ELF-1 (cell line): ENCODE measurements around the gene DNAJB8.

Experiments
- DNase-seq: peaks from one replicate; pipeline ENCODE4 v3.0.0-alpha.2; 2016; ENCODE audit warnings: low read depth, low spot score

DNAJB8 gene

DNA sequence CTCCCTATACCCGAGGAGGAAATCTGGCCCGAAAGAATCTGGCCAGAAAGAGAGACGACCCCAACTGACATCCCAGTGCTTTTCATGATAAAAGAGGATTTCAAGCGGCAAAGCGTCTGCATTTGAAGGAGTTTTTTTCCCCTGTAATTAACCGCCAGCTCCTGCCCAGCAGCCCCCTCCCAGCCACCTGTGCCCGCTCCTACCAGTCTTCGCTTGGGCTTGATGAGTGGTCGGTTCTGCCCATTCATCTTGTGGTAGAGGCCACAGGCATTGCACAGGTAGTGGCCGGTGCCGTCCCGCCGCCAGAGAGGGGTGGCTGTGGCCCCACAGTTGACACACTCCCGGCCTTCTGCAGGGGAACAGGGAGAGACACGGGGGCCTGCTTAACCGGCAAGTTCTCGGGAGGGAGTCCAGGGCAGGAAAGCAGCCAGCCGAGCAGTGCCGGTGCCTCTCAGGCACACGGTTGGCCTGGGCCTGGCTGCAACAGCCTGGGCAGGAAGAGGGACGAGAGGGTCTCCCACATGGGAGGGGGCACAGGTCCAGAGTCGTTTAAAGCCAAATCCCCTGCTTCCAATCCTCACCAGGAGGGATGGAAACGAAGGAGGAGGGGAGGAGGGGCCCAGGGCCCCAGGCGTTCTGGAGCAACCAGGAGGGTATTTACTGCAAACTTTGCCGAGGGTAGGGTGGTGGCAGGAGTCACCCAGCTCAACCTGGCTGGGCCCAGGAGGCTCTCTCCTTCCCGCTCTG, 17.1 kb upstream of the DNAJB8 start:
- peak; percentile 75 for DNase-seq

DNA sequence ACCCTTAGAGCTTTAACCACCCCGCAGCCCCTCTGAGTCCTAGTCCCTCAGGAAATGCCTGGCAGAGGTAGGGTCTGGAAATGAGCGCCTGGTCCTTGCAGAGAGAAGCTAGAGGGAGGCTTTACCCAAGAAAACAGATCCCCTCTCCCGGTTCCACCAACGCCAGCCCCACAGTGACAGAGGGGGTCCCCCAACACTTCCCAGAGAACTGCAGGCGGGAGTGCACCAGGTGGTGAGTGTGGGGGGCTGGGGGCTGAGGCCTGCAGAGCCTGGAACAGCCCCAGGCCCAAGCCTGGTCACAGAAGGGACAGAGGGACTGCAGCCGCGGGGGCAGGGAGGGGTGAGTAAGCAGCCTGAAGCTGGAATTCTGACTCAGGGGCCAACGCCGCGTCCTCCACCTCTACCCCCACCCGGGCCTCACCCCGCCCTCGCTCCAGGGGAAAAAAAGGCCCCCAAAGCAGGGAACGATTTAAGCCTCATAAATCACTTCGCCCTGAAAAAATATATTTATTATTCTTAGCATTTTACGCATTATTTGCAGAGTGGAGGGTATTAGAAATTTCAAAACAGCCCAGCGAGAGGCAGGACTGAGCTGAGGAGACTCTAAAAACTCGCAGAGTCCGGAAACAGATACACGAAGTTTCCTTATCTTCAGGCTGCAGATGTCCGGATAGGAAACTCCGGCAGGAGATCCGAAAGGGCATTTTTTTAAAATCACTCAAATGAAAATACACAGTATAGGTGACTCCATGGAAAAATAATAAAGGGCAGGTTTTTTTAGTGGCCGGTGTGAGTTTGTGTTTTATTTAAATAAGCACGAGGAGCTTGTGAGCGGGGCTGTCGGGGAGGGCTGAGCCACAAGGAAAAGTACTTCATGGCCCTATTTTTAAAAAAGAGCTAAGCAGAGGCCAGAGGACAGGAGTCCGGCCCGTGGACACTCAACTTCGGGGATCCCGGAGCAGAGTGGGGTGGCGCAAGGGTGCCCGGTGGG, 16.3 kb upstream of the DNAJB8 start:
- peak; percentile 80 for DNase-seq

DNA sequence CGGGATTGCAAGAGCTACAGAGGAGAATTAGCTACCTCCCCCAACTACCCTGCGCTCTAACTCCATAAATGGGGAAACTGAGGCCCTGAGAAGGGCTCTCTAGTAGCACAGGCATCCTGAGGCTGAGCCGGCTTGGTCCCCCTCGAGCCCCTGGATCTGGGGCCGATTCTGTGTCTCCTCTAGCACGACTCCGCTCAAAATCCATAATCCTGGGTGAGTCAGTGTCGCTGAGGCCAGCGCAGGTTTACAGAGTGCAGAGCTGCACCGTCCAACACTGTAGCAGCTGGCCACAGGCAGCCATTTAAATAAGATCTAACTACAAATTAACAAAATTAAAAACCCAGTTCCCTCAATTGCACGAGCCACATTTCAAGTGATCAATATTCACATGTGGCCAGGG, 15.5 kb upstream of the DNAJB8 start:
- no peak for DNase-seq

DNA sequence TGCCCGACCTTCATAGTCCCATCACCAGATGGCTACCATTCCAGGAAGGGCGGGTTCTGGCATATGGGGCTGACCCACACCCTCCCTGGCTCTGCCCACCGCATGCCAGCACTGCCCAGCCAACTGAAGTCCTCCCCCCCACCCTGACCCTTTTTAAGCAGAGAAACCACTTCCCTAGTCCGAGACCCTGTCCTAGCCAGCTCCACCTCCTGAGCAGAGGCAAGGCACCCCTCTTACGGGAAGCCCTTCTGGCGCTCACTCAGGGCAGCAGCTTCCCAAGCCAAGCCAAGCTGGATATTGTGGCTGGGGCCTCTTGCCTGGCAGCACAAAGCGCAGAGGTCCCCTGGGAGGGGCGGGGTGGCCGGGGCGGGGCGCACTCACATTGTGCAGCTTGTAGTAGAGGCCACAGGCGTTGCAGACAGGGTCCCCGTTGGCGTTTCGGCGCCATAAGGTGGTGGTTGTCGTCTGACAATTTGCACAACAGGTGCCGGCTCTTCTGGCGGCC, 14.8 kb upstream of the DNAJB8 start:
- peak; percentile 45 for DNase-seq

DNA sequence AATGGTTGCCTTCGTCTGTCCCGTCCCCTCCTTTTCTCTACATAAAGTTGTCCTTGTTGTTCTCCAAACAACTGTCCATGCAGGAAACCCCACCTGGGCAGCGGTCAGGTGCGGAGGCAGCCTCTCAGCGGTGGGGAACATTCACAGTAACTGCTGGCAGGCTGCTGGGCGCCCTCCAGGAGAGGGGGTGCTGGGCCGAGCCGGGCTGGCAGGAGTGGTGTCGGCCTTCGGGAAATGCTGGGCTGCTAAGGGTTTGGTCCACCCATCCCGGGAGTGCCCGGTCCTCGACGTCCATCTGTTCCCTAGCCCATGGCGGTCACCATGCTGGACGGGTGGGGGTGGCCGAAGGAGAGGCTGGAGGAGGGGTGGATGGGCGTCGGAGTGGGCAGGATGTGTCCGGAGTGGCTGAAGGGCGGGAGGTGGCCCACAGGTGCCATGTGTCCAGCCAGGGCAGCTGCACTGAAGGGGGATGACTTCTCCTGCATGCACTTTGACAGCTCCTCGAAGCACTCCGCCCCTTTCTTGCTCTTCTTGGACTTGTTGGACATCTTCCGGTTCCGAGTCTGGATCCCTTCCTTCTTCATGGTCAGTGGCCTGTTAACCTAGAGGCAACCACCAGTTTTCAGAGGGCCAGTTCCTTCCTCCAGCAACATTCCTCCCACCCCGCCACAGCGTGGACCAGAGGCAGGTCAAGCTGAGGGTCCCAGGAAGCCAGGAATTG, 14.2 kb upstream of the DNAJB8 start:
- DNase-seq, result no peak

DNA sequence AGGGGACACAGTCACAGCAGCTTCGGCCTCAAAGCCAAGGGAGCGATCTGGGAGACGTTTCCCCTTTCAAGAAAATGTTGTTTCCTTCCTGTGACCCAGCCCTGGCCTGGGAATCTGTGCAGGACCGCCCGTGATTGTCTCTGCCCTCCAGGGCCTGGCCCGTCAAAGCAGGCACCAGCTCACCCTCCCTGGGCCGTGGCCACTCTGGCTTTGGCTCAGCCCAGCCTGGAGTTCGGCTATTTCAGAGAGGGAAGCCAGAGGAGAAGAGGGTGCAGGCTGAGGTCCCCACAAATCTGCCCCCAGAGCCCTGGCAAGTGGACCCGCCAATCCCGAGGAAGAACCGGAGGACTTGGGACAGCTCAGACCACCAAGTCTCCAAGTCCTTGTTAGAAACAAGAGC, 13.6 kb upstream of the DNAJB8 start:
- no peak for DNase-seq

DNA sequence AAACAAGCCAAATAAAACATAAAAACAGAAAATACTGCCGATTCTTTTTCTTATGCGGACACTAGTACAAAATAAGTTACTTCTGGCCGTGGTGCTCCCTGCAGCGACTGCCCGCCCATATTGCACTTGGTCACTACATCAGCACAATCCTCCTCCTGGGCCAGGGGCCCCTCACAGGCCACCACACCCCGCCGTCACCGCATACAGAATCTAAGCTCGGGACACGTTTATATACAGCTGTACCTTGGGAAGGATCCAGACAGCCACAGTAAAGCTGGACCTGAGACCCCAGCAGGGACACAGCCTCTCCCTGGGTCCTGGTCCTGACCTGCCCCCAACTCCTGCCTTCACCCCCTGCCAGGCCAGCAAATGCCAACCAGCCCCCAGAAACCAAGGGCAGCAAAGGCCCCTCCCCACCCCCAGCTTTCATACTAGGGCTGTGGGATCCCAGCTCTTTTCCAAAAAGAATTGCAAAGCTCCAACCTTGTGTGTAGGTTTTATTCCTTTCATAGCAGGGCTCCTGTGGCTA, 12.9 kb upstream of the DNAJB8 start:
- DNase-seq, result no peak

DNA sequence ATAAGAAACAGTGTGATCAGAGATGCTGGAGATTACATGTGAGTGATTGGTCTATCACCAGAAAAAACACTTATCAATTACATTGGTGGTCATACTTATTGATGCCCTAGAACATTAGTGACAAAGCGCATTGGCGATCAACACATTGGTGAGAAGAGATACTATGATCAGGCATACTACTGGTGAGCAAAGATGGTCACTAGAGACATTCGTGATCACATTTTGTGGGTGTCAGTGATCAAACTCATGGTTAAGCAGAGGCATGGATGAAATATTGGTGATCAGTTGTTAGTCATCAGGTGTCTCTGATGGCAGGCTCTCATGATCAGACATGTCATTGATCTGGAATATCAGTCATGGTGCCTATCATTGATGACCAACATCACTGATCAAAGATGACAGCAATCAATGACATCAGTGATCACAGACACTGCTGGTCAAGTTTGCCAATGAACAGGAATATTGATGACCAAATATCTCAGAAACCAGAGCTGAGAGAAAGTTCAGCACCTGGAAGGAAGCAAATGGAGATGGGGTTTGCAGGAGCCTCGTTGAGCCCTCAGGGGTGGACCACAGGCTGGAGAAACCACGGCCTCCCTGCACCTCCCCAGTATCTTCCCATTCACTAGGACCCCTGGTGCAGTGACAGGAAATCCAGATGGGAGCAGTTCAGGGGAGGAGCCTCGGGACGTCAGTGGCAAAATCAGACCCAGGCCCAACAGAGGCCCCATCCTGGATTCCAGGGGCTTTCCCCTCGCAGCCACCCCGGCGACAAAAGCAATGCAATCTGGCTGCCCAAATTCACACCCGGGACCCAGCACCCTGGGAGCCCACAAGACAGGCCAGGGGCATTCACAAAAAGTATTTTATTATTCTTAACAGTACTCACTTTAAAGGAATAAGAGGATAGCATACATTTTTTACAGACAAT, 12.2 kb upstream of the DNAJB8 start:
- DNase-seq, result no peak

DNA sequence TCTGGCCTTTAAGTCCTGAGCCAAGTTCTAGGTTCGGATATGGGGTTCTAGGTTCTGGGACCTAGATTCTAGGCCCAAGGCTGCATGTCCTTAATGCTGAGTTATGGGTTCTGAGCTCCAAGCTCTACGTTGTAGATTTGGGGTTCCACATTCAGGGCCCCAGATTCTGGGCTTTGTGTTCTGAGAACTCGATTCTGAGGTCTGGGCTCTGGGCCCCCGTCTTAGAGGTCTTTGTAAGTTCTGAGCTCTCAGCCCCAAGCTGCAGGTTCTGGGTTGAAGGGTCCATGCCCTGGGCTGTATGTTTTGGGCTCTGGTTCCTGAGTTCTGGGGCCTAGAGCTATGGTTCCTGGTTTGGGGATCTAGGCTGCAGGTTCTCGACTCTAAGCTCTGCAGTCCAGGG, 10.0 kb upstream of the DNAJB8 start:
- DNase-seq, result no peak

DNA sequence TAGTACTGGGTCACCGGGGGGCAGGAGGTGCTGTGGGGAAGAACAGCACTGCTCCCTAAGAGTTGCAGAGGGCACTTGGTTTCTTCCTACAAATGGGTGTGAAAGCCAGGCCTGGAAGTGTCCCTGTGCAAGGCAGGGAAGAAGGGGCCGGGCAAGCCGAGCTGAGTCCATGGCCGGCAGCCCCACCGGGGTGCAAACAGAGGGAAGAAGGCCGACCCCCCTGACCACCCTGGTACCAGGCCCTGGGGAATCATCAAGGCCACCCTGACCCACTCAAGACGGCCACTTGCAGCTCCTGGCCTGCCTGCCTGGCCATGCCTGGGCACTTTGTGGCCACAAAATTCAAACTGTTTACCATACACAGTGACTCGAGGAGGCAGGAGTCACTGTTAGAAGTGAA, 8.7 kb upstream of the DNAJB8 start:
- DNase-seq, result no peak

DNA sequence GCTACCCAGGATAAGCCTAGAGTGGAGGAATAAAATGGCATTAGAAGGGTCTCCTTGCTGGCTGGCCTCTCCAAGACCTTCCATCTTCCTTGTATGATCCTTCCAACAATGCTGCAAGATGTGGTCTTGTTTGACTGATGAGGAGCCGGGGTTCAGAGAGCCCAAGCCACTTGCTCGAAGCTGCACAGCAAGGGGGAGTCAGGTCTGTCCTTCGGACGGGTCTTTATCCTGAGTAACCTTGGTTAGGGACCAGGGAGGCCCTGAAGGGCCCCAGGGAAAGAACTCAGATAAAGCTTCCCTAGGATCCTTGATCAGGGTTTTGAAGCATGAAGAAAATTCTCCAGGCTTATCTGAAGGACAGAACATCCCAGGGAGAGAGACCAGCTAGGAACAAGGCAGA, 7.0 kb upstream of the DNAJB8 start:
- no peak for DNase-seq

DNA sequence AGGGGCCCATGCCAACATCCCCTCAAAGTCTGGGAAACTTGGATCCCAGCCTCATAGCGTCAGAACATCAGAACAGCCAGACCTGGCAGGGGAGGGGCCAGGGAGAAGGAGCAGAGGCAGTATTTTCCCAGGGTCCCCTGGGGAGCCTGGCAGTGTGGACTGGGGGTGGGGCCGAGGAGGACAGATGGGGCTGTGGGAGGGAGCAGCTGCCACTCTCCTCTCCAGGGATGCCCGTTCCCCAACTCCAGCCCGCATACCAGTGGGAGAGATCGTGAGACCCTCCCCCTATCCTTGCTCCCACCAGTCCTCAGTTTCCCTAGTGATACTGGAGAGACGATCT, 6.5 kb upstream of the DNAJB8 start:
- no peak for DNase-seq

DNA sequence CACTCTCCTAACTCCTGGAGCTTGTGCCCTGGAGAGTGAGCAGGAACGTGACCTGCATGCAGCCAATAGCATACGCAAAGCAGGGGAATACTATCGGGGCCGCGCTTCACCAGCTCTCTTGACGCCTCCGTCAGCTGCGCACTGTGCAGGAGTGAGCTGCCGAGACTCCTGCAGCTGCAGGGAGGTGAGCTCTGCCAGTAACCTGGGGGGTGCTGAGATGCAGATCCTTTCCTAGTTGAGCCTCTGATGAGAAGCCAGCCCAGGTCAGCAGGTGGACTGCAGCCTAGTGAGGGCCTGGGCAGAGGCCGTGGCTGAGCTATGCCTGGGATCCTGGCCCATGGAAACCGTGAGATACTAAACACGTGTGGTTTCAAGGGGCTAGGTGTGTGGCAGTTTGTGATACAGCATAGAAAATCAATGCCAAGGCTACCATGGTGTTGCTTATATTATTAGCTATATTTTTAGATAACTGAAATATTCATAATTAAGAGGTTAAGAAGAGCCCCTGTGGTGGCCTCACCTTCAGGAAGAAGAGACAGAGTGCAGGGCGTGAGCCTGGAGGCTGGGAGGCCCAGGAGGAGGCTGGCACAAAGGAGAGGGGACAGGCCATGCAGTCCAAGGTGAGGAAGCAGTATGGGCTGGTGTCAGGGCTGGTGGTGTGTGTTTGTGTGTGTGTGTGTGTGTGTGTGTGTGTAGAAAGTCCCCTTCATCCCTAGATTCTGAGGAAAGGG, 5.9 kb upstream of the DNAJB8 start:
- DNase-seq, result no peak

DNA sequence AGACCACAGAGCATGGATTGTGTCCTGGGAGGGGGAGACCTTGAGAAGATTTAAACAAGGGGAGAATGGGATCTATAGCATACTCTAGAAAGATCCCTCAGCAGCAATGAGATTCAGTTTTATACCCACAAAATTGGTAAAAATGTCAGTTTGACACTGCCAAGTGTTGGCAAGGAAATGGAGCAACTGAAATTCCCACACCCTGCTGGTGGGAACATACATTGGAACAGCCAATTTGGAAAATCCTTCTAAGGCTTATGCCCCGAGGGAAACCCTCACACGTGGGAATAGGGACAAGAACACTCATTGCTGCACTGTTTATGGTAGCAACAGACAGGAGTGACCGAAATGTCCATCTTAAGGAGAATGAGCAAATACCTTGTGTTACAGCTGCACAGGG, 5.0 kb upstream of the DNAJB8 start:
- no peak for DNase-seq

DNA sequence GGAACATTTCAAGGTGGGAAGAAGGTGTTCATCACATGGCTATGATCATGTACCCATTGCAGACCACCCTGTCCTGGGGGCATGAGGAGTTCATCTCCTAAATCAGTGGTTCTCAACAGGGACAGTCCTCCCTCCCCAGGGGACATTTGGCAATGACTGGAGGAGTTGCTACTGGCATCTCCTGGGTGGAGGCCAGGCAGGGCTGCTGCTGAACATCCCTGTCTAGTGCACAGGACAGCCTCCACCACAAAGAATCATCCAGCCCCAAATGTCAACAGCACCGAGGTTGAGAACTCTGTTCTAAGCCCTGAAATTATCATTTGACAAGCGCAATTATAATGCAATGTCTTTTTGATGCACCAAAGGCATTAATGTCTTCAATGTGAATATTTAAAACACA, 4.4 kb upstream of the DNAJB8 start:
- no peak for DNase-seq

DNA sequence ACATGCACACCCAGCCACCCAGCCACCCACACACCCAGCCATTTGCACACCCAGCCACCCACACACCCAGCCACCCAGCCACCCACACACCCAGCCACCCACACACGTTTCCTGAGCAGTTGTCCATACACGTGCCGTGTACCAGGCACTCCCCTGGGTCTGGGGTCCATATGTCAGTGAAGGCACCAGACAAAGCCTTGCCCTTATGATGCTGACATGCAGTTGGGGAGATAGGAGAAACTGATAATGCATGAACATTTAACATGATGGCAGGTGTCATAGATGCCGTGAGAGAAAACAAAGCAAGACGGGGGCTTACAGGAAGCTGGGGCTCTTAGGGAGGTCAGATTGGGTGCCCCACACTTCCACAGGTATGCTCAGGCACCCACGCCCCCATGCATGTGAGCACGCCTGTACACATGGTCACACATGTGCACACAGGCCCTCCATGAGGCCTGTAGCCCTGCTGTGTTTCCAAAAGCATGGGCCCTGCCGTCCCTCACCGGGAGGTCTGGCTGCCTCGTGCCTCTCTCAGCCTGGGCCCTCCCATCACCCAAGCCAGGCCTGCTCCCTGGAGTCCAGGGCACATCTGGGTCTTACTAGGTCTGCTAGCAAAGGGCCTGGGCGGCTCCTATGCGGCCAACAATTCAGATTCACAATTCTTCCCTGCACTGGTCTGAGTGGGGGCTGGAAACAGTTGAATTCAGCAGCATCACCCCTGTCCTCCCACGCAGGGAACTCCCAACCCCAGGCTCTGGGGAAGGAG, 3.6 kb upstream of the DNAJB8 start:
- no peak for DNase-seq

DNA sequence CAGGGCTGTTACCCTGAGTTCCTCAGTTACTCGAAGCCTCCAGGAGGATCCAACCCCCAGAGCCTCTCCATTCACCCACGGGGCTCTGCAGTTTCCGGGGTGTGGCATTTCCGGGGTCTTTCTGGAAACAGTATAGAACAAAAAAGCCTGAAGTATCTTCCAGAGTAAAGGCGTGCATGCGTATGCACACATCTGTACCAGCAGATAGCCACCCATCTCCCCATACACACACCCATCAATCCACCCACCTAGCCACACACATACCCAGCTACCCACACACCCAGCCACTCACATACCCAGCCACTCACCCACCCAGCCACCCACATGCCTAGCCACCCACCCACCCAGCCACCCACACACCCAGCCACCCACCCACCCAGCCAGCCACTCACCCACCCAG, 2.9 kb upstream of the DNAJB8 start:
- DNase-seq, result no peak

DNA sequence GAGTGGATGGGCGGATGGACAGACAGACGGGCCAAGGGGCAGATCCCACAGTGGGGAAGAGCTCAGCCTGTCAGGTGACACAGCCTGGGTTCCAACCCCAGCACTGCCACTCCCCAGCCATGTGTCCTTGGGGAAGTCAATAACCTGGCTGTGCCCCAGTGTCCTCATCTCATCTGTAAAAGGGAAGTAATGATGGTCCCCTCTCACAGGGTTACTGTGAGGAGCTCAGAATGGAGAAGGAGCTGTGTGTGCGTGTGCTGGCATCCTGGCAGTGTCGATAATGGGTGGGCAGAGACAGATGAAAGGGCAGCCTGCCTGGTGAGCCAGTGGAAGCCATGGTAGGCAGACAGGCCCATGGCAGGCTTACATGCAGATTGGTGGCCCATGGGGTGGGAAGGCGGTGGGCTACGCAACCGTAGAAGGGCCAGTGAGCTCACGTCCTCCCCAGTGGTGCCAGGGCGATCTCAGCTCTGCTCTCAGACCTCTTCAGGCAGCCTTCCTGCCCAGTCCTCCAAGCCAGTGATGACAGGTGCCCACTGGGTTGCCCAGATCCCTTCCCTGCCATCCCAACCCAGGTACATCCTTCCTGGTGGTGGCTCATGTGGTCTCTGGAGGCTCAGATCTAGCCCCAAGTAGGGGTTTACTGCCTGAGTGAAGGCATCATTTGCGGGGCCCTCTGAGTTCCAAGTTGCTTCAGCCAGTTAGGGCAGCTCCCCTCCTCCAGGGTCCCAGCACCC, 2.3 kb upstream of the DNAJB8 start:
- DNase-seq, result no peak
